DMS53 (cell line): ENCODE data around the gene BBOF1.
"Not testable (repeated sequence)": the region's sequence is repeated elsewhere in the genome, so short reads cannot be mapped to it uniquely, and the experiment has no call there.

ENCODE experiments used
- DNase-seq: peaks from one replicate; lab custom pipeline; 2025; lab: John Stamatoyannopoulos, UW

The BBOF1 gene

DNA sequence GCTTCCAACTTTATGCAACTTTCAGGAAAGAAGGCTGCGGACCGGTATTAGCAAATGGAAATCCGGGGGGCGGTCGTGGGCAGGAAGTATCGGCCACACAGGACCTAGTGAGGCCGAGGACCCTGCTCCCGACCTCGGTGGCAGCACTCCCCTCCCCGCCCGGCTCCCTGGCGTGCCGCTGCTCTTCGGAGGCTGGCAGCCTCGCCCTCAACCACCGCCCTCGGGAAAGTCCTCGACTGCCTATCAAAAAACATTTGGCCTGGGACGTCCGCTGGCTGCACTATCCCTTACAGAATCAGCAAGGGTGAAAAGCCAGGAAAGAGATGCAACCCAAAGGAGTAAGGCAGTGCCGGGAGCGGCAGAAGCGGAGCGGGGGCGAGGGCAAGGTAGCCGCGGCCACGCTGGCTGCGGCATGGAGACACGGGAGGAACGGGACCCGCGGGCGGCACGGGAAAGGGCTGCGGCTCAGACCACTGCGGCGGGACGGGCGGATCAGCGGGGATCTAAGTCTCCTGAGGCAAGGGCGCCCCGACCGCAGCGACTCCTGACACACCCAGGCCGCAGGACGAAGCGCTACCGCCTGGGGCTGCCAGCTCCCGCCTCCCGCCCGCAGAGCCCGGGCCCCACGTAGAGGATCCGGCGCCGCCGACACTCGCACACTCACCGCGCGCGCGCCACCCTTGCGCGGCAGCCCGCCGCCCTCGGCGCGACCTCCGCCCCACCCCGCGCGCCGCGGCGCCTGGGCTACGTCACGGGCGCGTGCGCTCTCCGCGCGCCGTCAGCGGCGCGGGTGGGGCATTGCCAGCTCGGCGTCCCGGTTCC lies at the start of gene BBOF1, which contains the start of gene ENTPD5:
TSS of gene BBOF1 (plus strand) at position 764 of the 822 bp plus-strand sequence. CDS start 130 bp downstream, outside the sequence.
TSS of gene ENTPD5 (minus strand) at position 703 of the 822 bp plus-strand sequence. CDS start 31,186 bp downstream, outside the sequence.
- peak; percentile 92 for DNase-seq

GRCh38 chr14:73973497-73973896 lies 45.7 kb upstream of the BBOF1 start:
- no peak for DNase-seq

DNA sequence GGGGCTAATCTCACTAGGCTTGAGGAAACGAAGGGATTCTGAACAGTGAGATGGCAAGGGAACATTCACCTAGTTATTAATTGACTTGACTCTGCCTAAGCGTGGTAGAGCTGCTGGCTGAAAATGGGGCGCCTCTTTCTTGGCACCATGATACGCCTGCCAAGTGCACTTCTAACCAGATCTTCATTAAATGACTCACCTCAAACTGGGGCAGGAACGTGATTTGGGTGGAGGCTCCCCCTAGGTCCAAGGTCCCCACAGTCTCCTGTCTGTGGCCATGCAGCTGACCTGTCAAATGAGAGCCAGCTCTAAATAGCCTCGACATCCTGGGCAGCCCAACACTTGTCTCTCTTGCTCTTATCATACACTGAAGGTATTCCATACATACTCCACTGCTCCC lies 43.0 kb upstream of the BBOF1 start:
- no peak for DNase-seq

- DNase-seq: no peak
These were observed 41.3 kb upstream of the BBOF1 start for GRCh38 chr14:73977896-73978295.

- DNase-seq: no peak
These were observed 31.1 kb upstream of the BBOF1 start for GRCh38 chr14:73988065-73988464.

DNA sequence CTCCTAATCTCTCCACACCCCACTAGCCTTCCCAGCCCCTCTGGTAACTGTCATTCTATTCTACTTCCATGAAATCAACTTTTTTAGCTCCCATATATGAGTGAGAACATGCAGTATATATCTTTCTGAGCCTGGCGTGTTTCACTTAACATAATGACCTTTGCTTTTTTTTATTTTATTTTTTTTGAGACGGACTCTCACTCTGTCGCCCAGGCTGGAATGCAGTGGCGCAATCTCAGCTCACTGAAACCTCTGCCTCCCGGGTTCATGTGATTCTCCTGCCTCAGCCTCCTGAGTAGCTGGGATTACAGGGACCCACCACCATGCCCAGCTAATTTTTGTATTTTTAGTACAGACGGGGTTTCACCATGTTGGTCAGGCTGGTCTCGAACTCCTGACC lies 30.5 kb upstream of the BBOF1 start:
- not testable (repeated sequence) for DNase-seq

DNA sequence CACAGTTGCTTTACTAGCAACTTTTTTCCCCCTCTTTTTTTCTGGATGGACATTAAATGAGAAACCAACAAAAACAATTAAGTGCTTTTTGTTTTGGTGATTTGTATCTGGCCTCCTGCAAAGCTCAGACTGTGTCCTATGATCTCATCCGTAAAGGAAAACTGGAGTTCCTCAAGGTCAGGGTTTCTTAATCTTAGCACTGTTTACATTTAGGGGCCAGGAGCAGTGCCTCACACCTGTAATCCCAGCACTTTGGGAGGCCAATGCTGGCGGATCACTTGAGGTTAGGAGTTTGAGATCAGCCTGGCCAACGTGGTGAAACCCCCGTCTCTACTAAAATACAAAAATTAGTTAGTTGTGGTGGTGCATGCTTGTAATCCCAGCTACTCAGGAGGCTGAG lies 28.1 kb upstream of the BBOF1 start:
- no peak for DNase-seq

DNA sequence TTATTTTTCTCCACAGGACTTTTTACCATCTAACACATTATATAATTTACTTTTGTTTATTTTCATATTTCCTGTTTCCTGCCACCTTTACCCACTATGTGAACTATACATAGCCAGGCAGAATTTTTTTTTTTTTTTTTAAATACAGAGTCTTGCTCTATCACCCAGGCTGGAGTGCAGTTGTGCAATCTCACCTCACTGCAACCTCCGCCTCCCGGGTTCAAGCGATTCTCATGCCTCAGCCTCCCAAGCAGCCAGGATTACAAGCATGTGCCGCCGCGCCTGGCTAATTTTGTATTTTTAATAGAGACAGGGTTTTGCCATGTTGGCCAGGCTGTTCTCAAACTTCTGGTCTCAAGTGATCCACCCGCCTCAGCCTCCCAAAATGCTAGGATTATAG lies 24.2 kb upstream of the BBOF1 start:
- not testable (repeated sequence) for DNase-seq

- no peak for DNase-seq
These were observed 23.2 kb upstream of the BBOF1 start for GRCh38 chr14:73995977-73996378.

GRCh38 chr14:73996731-73997107 lies 22.4 kb upstream of the BBOF1 start:
- DNase-seq: no peak

GRCh38 chr14:73997108-73997943 lies 21.8 kb upstream of the BBOF1 start:
- DNase-seq: no peak

DNA sequence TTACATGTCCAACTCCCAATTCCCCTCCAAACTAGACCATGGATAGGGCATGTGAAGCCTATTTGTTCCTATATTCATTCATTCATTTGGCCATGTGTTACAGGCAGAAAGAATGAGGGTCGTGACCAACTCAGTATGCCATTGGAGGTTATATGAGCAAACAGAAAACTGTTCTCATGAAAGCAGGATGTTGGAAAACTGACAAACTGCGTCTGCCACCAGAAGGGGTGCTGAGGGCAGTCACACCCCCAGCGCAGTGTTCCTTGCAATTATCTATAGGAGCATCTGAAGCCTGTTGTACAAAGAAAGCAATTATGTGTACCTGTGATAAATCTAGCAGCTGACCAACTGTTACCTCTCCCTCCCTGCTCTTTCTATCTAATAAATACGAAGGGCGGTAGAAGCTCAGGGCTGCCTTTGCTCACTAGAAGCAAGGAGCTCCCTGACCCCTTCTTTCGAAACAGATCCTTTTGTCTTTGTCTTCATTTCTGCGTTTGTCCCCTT lies 21.2 kb upstream of the BBOF1 start:
- DNase-seq: no peak

- no peak for DNase-seq
These were observed 20.4 kb upstream of the BBOF1 start for GRCh38 chr14:73998726-73999125.

DNA sequence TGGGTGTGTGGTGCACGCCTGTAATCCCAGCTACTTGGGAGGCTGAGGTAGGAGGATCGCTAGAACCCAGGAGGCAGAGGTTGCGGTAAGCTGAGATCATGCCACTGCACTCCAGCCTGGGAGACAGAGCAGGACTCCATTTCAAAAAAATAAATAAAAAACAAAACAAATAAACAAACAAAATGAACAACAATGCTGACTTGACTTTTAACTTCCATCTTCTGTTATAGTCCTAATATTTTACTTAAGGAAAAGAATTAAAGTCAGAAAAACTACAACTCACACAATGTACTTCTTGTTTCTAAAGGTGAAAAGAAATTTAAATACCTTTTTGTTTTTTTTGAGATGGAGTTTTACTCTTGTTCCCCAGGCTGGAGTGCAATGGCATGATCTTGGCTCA lies 13.5 kb upstream of the BBOF1 start:
- not testable (repeated sequence) for DNase-seq

DNA sequence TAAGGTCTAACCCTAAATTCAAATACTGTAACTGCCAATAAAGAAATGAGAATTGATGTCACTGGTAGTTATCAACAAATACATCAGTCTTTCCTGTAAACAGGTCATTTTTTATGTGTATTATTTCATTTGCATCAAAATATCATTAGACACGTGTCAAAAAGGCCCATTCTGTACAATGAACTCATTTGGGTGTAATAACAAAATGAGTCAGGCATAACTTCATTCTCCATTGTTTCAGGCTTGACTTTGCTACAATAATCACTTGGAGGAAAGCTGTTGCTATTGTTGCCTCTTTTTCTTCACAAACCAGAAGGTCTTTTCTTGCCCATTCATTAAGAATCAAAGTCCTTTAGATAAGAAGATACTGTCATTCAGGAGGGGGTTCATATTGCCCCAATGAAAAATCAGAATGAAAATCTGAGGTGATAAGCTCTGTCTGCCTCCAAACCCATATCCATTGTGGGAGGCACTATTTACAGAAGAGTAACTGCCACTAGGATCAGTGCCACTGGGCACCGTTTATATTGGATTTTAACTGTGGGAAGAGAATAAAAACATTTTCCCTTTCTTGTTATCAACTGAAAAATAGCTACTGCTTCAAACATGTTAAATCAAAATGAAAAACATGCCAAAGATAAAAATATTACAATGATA lies 10.2 kb upstream of the BBOF1 start:
- no peak for DNase-seq

DNA sequence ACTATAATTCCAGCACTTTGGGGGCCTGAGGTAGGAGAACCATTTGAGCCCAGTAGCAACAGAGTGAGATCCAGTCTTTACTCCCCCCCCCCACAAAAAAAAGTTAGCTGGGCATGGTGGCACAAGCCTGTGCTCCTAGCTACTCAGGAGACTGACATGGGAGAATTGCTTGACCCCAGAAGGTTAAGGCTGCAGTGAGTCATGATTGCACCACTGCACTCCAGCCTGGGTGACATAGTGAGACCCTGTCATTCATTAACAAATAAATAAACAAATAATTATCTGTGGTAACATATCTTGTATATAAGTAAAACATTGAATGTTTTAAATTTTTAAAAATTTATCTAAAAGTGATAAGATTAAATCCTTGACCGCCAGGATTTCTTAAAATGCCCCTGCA lies 4.8 kb upstream of the BBOF1 start:
- peak; percentile 44 for DNase-seq

DNA sequence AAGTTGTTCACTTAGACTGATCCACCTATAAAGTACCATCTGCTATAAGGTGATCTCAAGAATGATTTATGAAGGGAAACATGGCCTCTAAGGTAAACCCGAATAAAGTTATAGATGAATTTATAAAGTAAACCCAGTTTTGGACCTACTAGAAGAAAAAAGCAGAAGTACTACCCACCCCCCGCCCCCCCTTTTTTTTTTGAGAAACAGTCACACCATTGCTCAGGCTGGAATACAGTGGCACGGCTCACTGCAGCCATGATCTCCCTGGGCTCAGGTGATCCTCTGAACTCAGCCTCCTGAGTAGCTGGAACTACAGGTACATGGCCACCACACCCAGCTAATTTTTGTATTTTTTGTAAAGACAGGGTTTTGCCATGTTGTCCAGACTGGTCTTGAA lies 4.0 kb upstream of the BBOF1 start:
- no peak for DNase-seq

GRCh38 chr14:74015963-74016362 lies 3.2 kb upstream of the BBOF1 start:
- no peak for DNase-seq

DNA sequence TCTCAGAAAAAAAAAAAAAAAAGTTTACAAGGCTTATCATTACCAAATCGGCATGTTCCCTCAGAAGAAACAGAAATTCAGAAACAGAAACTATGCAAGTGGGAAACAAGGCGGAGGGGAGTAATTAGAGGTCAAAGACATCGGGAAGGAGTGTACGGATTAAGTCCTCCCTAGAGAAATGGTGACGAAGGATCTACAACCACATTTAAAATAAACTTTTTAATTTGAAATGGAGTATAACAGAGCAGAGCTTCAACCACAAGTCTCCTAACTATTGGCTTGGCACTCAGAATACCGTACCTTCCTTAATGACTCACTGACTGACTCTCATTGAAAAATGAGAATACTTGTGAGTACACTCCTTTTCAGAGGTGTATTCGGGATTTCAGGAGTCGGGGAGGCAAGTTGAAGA lies 969 bp upstream of the BBOF1 start:
- peak; percentile 60 for DNase-seq

GRCh38 chr14:74019408-74020137 lies 424 bp downstream of the BBOF1 start:
- DNase-seq: no peak

DNA sequence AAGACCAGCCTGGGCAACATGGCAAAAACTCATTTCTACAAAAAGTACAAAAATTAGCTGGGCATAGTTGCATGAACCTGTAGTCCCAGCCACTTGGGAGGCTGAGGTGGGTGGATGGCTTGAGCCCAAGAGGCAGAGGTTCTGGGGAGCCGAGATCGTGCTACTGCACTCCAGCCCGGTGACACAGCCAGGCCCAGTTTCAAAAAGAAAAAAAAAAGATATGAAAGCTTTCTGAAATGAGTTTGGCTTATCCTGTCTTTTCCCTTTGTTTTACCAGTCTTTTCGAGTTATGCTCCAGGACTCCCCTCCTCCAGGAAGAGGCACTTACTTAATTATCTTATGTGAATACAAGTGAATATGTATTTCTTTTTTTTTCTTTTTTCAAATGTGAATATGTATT lies 3.2 kb downstream of the BBOF1 start:
- no peak for DNase-seq

DNA sequence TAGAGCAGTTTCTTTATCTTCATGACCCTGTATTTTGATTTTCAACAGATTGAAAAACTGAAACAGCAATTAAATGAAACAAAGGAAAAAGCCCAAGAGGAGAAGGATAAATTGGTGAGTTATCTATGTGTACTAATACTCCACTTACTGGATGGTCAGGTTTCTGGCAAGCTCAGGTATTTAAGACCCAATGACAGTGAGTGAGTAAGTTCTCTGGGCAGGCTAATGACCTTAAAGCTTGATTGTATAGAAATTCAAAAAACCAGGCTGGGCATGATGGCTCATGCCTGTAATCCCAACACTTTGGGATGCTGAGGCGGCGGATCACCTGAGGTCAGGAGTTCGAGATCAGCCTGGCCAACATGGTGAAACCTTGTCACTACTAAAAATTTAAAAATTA lies 10.0 kb downstream of the BBOF1 start:
- no peak for DNase-seq
